HG02885 (cell line): ENCODE results near the gene NUDT14.

Experiments used
- ATAC-seq: cut with Tn5 transposase; IDR thresholded peaks from one replicate; pipeline ENCODE4 v1.9.1; 2021; ENCODE audit warnings: mild to moderate bottlenecking; ENCODE audit not compliant: unreplicated experiment, poor library complexity

NUDT14 gene

DNA sequence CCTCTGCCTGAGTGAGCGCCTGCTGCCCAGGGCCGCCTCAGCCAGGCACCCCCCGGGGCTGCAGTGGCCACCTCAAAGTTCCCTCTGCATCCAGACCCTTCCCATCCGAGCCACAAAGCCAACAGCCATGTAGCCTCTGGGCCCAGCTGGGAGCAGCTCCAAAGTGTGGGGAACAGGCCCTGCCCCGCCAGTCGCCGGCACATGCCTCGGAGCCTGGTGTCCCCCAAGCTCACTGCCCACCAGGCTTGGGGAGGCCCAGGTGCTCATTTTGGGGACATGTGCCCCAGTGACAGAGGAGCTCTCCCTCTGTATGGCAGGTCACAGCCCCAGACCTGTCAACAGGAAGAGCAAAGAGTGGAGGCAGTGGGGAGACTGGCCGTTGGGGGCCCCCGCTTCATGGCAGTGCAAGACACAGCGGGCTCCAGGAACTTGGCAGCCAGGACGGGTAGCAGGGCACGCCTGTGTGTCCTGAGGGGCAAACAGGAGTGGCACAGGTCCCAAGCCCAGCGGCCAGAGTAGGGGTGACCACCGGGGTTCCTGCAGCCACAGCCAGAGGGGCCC lies 42.5 kb downstream of the NUDT14 start:
- ATAC-seq: no peak

DNA sequence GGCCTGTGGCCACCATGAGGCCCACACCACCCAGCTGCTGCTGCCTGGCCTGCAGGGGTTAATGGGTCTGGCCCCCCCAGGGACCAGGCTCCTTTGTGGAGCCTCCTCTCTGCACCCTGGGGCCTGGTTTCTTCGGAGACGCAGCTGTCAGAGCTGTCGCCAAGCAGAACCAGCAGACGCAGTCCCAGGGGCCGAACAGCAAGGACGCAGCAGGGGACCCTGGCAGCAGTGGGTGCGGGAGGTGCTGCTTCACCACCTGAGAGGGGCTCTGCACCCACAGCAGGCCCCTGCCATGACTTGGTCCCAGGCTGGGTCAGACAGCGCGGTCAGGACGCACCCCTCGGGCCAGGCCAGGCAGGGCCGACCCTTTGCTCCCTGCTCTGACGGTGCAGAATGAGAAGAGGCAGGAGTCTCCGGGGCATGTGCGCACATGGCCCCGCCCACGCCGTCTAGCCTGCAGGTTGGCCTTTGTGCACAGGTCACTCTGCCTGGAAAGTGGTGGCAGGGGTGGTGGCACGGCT lies 43.0 kb downstream of the NUDT14 start:
- ATAC-seq: no peak

- no peak for ATAC-seq
Observed at GRCh38 chr14:105137481-105138020, 43.6 kb downstream of the NUDT14 start.

GRCh38 chr14:105136401-105137322 lies 44.5 kb downstream of the NUDT14 start:
- no peak for ATAC-seq

DNA sequence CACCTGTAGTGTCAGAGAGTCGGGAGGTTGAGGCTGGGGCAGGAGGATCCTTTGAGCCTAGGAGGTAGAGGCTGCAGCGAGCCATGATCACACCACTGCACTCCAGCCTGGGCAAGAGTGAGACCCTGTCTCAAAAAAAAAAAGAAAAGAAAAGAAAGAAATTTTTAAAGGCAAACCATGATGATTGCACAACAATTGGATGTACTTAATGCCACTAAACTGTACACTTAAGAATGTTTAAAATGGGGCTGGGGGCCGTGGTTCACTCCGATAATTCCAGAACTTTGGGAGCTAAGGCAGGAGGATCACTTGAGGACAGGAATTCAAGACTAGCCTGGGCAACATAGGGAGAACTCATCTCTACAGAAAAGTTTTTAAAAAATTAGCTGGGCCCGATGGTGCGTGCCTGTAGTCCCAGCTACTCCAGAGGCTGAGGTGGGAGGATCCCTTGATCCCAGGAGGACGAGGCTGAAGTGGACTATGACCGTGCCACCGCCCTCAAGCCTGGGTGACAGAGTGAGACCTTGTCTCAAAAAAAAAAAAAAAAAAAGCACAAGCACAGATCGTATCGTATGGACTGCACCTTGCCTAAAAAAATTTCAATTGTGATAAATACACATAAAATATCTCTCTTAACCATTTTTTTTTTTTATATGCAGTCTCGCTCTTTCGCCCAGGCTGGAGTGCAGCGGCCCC lies 45.3 kb downstream of the NUDT14 start:
- ATAC-seq: no peak

DNA sequence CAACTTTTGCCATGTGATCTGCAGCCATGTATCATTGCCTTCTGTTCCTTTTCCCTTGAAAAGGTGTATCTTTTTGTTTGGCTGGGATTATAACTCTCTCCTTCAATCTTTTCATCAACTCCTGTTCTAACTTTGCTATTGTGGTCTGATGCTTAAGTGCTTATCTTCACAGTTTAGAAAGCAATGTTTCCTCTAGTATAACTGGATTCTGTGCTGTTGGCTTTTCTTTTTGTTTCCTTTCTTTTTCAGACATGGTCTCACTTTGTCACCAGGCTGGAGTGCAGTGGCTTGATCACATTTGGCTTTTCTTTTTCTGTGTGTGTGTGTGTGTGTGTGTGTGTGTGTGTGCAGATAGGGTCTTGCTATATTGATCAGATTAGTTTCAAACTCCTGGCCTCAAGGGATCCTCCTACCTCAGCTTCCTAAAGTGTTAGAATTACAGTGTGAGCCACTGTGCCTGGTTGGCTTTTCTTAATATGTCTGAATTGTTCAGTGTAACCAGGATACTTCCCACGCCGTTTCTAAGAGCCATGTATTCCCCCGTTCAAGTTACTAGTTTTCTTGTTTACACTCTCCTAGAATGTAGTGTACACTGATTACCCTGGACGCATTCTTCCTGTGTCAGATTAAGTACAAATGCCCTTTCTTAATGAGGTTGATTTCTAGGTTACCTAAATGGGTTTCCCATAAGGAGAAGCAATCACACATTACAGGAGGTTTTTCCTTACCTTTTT lies 48.0 kb downstream of the NUDT14 start:
- ATAC-seq: no peak

GRCh38 chr14:105131241-105131640 lies 49.9 kb downstream of the NUDT14 start:
- no peak for ATAC-seq

- ATAC-seq: no peak
Observed at GRCh38 chr14:105128059-105128458, 53.1 kb downstream of the NUDT14 start.

GRCh38 chr14:105126981-105127329 lies 54.2 kb downstream of the NUDT14 start:
- no peak for ATAC-seq

GRCh38 chr14:105126126-105126980 lies 54.8 kb downstream of the NUDT14 start:
- no peak for ATAC-seq

GRCh38 chr14:105124823-105125222 lies 56.3 kb downstream of the NUDT14 start:
- ATAC-seq: no peak

- ATAC-seq: no peak
Observed at GRCh38 chr14:105123981-105124765, 56.9 kb downstream of the NUDT14 start.

DNA sequence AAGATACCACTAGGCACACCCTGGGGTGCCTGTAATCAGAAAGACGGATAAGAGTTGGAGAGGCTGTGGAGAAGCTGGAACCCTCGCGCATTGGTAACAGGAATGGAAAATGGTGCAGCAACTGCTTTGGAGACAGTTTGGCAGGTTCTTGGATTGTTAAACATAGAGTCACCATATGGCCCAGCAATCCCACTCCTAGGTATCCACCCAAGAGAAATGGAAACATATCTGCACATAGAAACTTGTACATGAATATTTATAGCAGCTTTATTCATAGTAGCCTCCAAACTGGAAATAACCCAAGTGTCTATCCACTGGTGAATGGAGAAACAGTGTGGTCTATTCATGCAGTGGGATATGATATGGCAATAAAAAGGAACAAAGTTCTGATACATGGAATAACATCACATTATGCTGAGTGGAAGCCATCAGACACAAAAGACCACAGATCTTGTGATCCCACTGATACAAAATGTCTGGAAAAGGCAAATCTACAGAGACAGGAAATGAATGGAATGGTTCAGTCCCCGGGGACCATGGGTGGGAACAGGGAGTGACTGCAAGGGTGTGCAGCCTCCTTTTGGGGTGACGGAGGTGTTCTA lies 57.9 kb downstream of the NUDT14 start:
- no peak for ATAC-seq
